ENCODE data around the gene SH3RF2. TPM values are rescaled to one million over a fixed set of nuclear protein-coding genes. Genes with fewer than 3 reads are reported as not detected.

SH3RF2 gene
- total RNA-seq, 1 donor from 2014 or later, result not detected

GRCh38 chr5:145947581-145947980, 11.2 kb downstream of the SH3RF2 start:
- TF ChIP-seq CTCF (IDR thresholded peaks at IDR 0.05; ENCODE audit: partially characterized antibody, unreplicated experiment), result no peak
- Mint-ChIP-seq H3K36me3 (ENCODE audit: unreplicated experiment) (no peaks in the 10 kb centered on the region), H3K4me3 (ENCODE audit: unreplicated experiment) (no peak overlapping the region), H3K27me3 (ENCODE audit: unreplicated experiment) (no peaks in the 10 kb centered on the region), H3K4me1 (ENCODE audit: low read depth, unreplicated experiment) (peaks cover 2% of the 10 kb centered on the region), H3K9me3 (ENCODE audit: unreplicated experiment) (no peaks in the 10 kb centered on the region), H3K27ac (ENCODE audit: unreplicated experiment) (no peak overlapping the region)
- DNase-seq, result no peak

GRCh38 chr5:145948047-145948446, 11.7 kb downstream of the SH3RF2 start:
- H3K4me1 Mint-ChIP-seq (ENCODE audit: low read depth, unreplicated experiment), result peaks cover 2% of the 10 kb centered on the region
- H3K9me3 Mint-ChIP-seq (ENCODE audit: unreplicated experiment), result no peaks in the 10 kb centered on the region
- no peak overlapping the region for H3K4me3 Mint-ChIP-seq (ENCODE audit: unreplicated experiment)
- H3K27me3 Mint-ChIP-seq (ENCODE audit: unreplicated experiment), result no peaks in the 10 kb centered on the region
- no peaks in the 10 kb centered on the region for H3K36me3 Mint-ChIP-seq (ENCODE audit: unreplicated experiment)
- no peak for DNase-seq
- no peak for TF ChIP-seq CTCF (IDR thresholded peaks at IDR 0.05; ENCODE audit: partially characterized antibody, unreplicated experiment)
- no peak overlapping the region for H3K27ac Mint-ChIP-seq (ENCODE audit: unreplicated experiment)

GRCh38 chr5:145948921-145949320, 12.5 kb downstream of the SH3RF2 start:
- Mint-ChIP-seq H3K4me1 (ENCODE audit: low read depth, unreplicated experiment) (peaks cover 2% of the 10 kb centered on the region), H3K27ac (ENCODE audit: unreplicated experiment) (no peak overlapping the region), H3K36me3 (ENCODE audit: unreplicated experiment) (no peaks in the 10 kb centered on the region), H3K9me3 (ENCODE audit: unreplicated experiment) (no peaks in the 10 kb centered on the region), H3K4me3 (ENCODE audit: unreplicated experiment) (no peak overlapping the region), H3K27me3 (ENCODE audit: unreplicated experiment) (no peaks in the 10 kb centered on the region)
- DNase-seq, result no peak
- TF ChIP-seq CTCF (IDR thresholded peaks at IDR 0.05; ENCODE audit: partially characterized antibody, unreplicated experiment), result no peak

- Mint-ChIP-seq H3K9me3 (ENCODE audit: unreplicated experiment) (no peaks in the 10 kb centered on the region), H3K27me3 (ENCODE audit: unreplicated experiment) (no peaks in the 10 kb centered on the region), H3K36me3 (ENCODE audit: unreplicated experiment) (no peaks in the 10 kb centered on the region), H3K4me3 (ENCODE audit: unreplicated experiment) (no peak overlapping the region), H3K4me1 (ENCODE audit: low read depth, unreplicated experiment) (peaks cover 2% of the 10 kb centered on the region), H3K27ac (ENCODE audit: unreplicated experiment) (no peak overlapping the region)
- no peak for DNase-seq
- TF ChIP-seq CTCF (IDR thresholded peaks at IDR 0.05; ENCODE audit: partially characterized antibody, unreplicated experiment), result no peak
Measured at GRCh38 chr5:145949474-145949873, 13.1 kb downstream of the SH3RF2 start.

DNA sequence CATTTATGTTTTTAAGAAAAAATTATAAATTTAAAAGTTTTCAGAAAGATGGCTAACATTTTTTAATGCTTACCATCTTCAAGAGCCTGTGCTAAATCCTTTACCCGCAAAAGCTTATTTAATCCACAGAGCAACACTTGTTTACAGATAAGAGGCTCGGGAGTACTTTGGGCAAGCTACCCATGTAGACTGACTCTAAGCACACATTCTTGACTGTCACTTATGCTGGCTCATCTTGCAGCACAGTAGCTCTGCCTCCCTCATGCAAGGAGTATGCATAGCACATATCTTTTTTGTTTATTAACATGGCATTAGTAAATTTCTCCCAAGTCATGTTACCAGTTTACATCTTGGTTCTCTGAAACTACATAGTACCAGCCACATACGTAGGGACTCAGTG, 14.7 kb downstream of the SH3RF2 start:
- Mint-ChIP-seq H3K4me1 (ENCODE audit: low read depth, unreplicated experiment) (no peaks in the 10 kb centered on the region), H3K4me3 (ENCODE audit: unreplicated experiment) (no peak overlapping the region), H3K36me3 (ENCODE audit: unreplicated experiment) (no peaks in the 10 kb centered on the region), H3K27me3 (ENCODE audit: unreplicated experiment) (no peaks in the 10 kb centered on the region), H3K27ac (ENCODE audit: unreplicated experiment) (no peak overlapping the region), H3K9me3 (ENCODE audit: unreplicated experiment) (no peaks in the 10 kb centered on the region)
- no peak for TF ChIP-seq CTCF (IDR thresholded peaks at IDR 0.05; ENCODE audit: partially characterized antibody, unreplicated experiment)
- no peak for DNase-seq

Measured in glutamatergic neuron (in vitro differentiated cells).